H1 (cell line): Measurements from ENCODE around the gene HSD17B3. TPM values are rescaled to one million over a fixed set of nuclear protein-coding genes. Genes with fewer than 3 reads are reported as not detected.

Source experiments
- CTCF ChIA-PET: fragments of 300-600 bp; sonication (Branson Sonifier 250); formaldehyde crosslinking; loops from one replicate; lab custom pipeline; 2021; ENCODE audit not compliant: partially characterized antibody; lab: Charles Lee
- POLR2A ChIA-PET: fragments of 300-600 bp; sonication (Branson Sonifier 250); formaldehyde crosslinking; loops from one replicate; lab custom pipeline; 2021; ENCODE audit warnings: inconsistent platforms; ENCODE audit not compliant: partially characterized antibody; lab: Charles Lee
- DNase-seq, 2 experiments: peaks; one replicate each; pipeline versions ENCODE4 v3.0.0 to v3.0.0-alpha.2; 2010 to 2022; ENCODE audit warnings: low spot score in 2 of 2, low read depth in 1 of 2, mixed read lengths in 1 of 2
- FAIRE-seq: peaks from 2 replicates; lab custom pipeline; 2011; peaks lifted over from hg19 to GRCh38; lab: Jason Lieb, UNC
- H2AFZ ChIP-seq: 2 replicates; pipeline ENCODE4 v1.8.1; 2012; ENCODE audit warnings: low read length, inconsistent platforms
- H2AK5ac ChIP-seq: 2 replicates; pipeline ENCODE4 v1.6.1; 2013; ENCODE audit warnings: low read depth, low read length
- H2BK120ac ChIP-seq: replicated peaks from 2 replicates; pipeline ENCODE3; 2013; ENCODE audit warnings: low read depth, low read length, inconsistent platforms
- H2BK12ac ChIP-seq: 2 replicates; pipeline ENCODE4 v1.6.1; 2013; ENCODE audit warnings: low read depth, low read length
- H2BK15ac ChIP-seq: 2 replicates; pipeline ENCODE4 v1.6.1; 2013; ENCODE audit warnings: low read length
- H2BK20ac ChIP-seq: 2 replicates; pipeline ENCODE4 v1.6.1; 2013; ENCODE audit warnings: low read length
- H2BK5ac ChIP-seq: 2 replicates; pipeline ENCODE4 v1.6.1; 2013; ENCODE audit warnings: low read depth, low read length
- H3K14ac ChIP-seq: 2 replicates; pipeline ENCODE4 v1.6.1; 2013; ENCODE audit warnings: inconsistent platforms; ENCODE audit not compliant: insufficient read length
- H3K18ac ChIP-seq: 2 replicates; pipeline ENCODE4 v1.6.1; 2013; ENCODE audit warnings: low read length; ENCODE audit errors: extremely low read depth
- H3K23ac ChIP-seq: 2 replicates; pipeline ENCODE4 v1.6.1; 2013; ENCODE audit warnings: inconsistent platforms; ENCODE audit not compliant: insufficient read length
- H3K23me2 ChIP-seq: 2 replicates; pipeline ENCODE4 v1.6.1; 2013; ENCODE audit warnings: low read depth, low read length
- H3K27ac ChIP-seq: 2 replicates; pipeline ENCODE4 v1.6.1; 2011; ENCODE audit warnings: low read depth, low read length, inconsistent platforms
- H3K27me3 ChIP-seq, 4 experiments: replicated peaks in 1 of 4; 1 replicate in 1 of 4; 2 replicates in 3 of 4; pipeline versions ENCODE4 v1.6.1 to v1.8.1; 2011 to 2013; ENCODE audit warnings: low read length in 3 of 4, mild to moderate bottlenecking in 3 of 4, inconsistent platforms in 2 of 4, mixed read lengths in 2 of 4, moderate library complexity in 1 of 4; ENCODE audit not compliant: control insufficient read depth in 3 of 4, insufficient read depth in 3 of 4; ENCODE audit errors: extremely low read depth in 1 of 4
- H3K36me3 ChIP-seq, 4 experiments: 2 replicates each; pipeline versions ENCODE4 v1.6.1 to v1.8.1; 2011 to 2013; ENCODE audit warnings: mild to moderate bottlenecking in 4 of 4, low read length in 3 of 4, moderate library complexity in 2 of 4, control low read depth in 1 of 4, inconsistent platforms in 1 of 4; ENCODE audit not compliant: insufficient read depth in 4 of 4, control insufficient read depth in 2 of 4
- H3K4ac ChIP-seq: replicated peaks from 2 replicates; pipeline ENCODE3; 2013; ENCODE audit warnings: low read length, low read depth, mixed read lengths, inconsistent platforms; ENCODE audit not compliant: insufficient read length
- H3K4me1 ChIP-seq, 4 experiments: replicated peaks in 1 of 4; 1 replicate in 1 of 4; 2 replicates in 3 of 4; pipeline versions ENCODE4 v1.6.1 to v1.8.1; 2011 to 2013; ENCODE audit warnings: low read length in 3 of 4, inconsistent platforms in 2 of 4, mixed read lengths in 1 of 4; ENCODE audit not compliant: insufficient read depth in 4 of 4, control insufficient read depth in 3 of 4
- H3K4me2 ChIP-seq, 2 experiments: 2 replicates each; pipeline versions ENCODE4 v1.6.1 to v1.8.1; 2011 to 2013; ENCODE audit warnings: low read depth in 2 of 2, low read length in 2 of 2, control low read depth in 1 of 2, inconsistent platforms in 1 of 2, mild to moderate bottlenecking in 1 of 2; ENCODE audit not compliant: insufficient read depth in 1 of 2
- H3K4me3 ChIP-seq, 4 experiments: fragments of 200-600, 300-600 bp in 1 of 4; sonication (generic), shearing (Covaris generic), sonication (Bioruptor Twin) in 1 of 4; 2 replicates each; pipeline versions ENCODE4 v1.5.1 to v1.8.1; 2011 to 2016; ENCODE audit warnings: low read length in 4 of 4, low read depth in 3 of 4, control low read depth in 2 of 4, inconsistent platforms in 2 of 4, mild to moderate bottlenecking in 2 of 4, mixed read lengths in 1 of 4, moderate library complexity in 1 of 4; ENCODE audit not compliant: insufficient read depth in 2 of 4; ENCODE audit errors: extremely low read depth in 1 of 4
- H3K56ac ChIP-seq: replicated peaks from 2 replicates; pipeline ENCODE3; 2013; ENCODE audit warnings: low read depth, mild to moderate bottlenecking, mixed read lengths, low read length, inconsistent platforms; ENCODE audit not compliant: insufficient read length
- H3K79me1 ChIP-seq: 2 replicates; pipeline ENCODE4 v1.6.1; 2013; ENCODE audit warnings: low read depth, low read length, control low read depth
- H3K79me2 ChIP-seq, 2 experiments: 2 replicates each; pipeline versions ENCODE4 v1.6.1 to v1.8.1; 2012 to 2013; ENCODE audit warnings: low read length in 2 of 2, mild to moderate bottlenecking in 2 of 2, inconsistent platforms in 1 of 2; ENCODE audit not compliant: insufficient read depth in 2 of 2, control insufficient read depth in 1 of 2
- H3K9ac ChIP-seq, 4 experiments: replicated peaks in 1 of 4; 1 replicate in 1 of 4; 2 replicates in 3 of 4; pipeline versions ENCODE4 v1.6.1 to v1.8.1; 2011 to 2013; ENCODE audit warnings: low read depth in 3 of 4, low read length in 3 of 4, control low read depth in 2 of 4, mild to moderate bottlenecking in 2 of 4, moderate library complexity in 2 of 4, inconsistent platforms in 1 of 4; ENCODE audit errors: extremely low read depth in 1 of 4
- H3K9me3 ChIP-seq, 2 experiments: 2 replicates each; pipeline versions ENCODE4 v1.6.1 to v1.8.1; 2012 to 2013; ENCODE audit warnings: mild to moderate bottlenecking in 2 of 2, moderate library complexity in 2 of 2, control low read depth in 1 of 2, inconsistent platforms in 1 of 2, low read depth in 1 of 2, low read length in 1 of 2, mixed read lengths in 1 of 2; ENCODE audit not compliant: insufficient read depth in 2 of 2
- H4K20me1 ChIP-seq, 2 experiments: replicated peaks in 1 of 2; 2 replicates each; pipeline versions ENCODE3 to v1.8.1; 2011 to 2013; ENCODE audit warnings: inconsistent platforms in 2 of 2, low read length in 2 of 2, mild to moderate bottlenecking in 1 of 2; ENCODE audit not compliant: insufficient read depth in 2 of 2, control insufficient read depth in 1 of 2
- H4K5ac ChIP-seq: 2 replicates; pipeline ENCODE4 v1.6.1; 2013; ENCODE audit warnings: low read length, low read depth, mixed read lengths, inconsistent platforms; ENCODE audit not compliant: insufficient read length
- H4K8ac ChIP-seq: 2 replicates; pipeline ENCODE4 v1.8.0; 2013; ENCODE audit warnings: mild to moderate bottlenecking, moderate library complexity, low read length, inconsistent platforms; ENCODE audit not compliant: insufficient read depth; ENCODE audit errors: extremely low read depth
- H4K91ac ChIP-seq: replicated peaks from 2 replicates; pipeline ENCODE3; 2013; ENCODE audit warnings: low read length, mixed read lengths, inconsistent platforms; ENCODE audit not compliant: insufficient read length
- ASH2L ChIP-seq: fragments of 200-600, 300-600 bp; sonication (generic); IDR thresholded peaks from one replicate; pipeline ENCODE4 v1.7.1; 2017; ENCODE audit warnings: low read length
- CBX5 ChIP-seq: fragments of 300-800, 300-1000 bp; sonication (generic); IDR thresholded peaks from 2 replicates; pipeline ENCODE4 v1.7.1; 2016; ENCODE audit warnings: antibody characterized with exemption, low read length, low read depth
- CHD2 ChIP-seq: IDR thresholded peaks from 2 replicates; pipeline ENCODE4 v1.6.1; 2012; ENCODE audit warnings: low read length, improper control_type of control experiment
- JUN ChIP-seq: IDR thresholded peaks from 2 replicates; pipeline ENCODE4 v1.6.1; 2011; ENCODE audit warnings: low read depth, mild to moderate bottlenecking, improper control_type of control experiment, low read length
- MAFK ChIP-seq: IDR thresholded peaks from 2 replicates; pipeline ENCODE4 v1.6.1; 2012; ENCODE audit warnings: low read depth, mild to moderate bottlenecking, improper control_type of control experiment, low read length
- RNF2 ChIP-seq: fragments of 200-900, 300-1000 bp; sonication (generic); IDR thresholded peaks from 2 replicates; pipeline ENCODE4 v1.7.1; 2016; ENCODE audit warnings: borderline replicate concordance, low read depth, mild to moderate bottlenecking, antibody characterized with exemption, low read length; ENCODE audit not compliant: poor library complexity, severe bottlenecking; ENCODE audit errors: missing control alignments
- SAP30 ChIP-seq: fragments of 300-600 bp; sonication (generic); IDR thresholded peaks from 2 replicates; pipeline ENCODE4 v1.7.1; 2012; ENCODE audit warnings: low read length, moderate library complexity, mild to moderate bottlenecking, inconsistent platforms; ENCODE audit not compliant: insufficient read depth, insufficient replicate concordance
- SRF ChIP-seq: IDR thresholded peaks from 2 replicates; pipeline ENCODE4 v1.6.1; 2011; ENCODE audit warnings: mild to moderate bottlenecking, low read depth, low read length, moderate library complexity
- WGBS, 2 experiments: shearing (Covaris generic) in 1 of 2; methylation state at CpG; one replicate each; pipeline versions ENCODE4 v1.1.6 to v1.1.7; 2013 to 2015; ENCODE audit warnings: low lambda C conversion rate in 2 of 2, mixed read lengths in 2 of 2, inconsistent platforms in 1 of 2, low coverage in 1 of 2, missing lambda C conversion rate in 1 of 2; ENCODE audit not compliant: insufficient replicate concordance in 2 of 2, insufficient coverage in 1 of 2, insufficient read length in 1 of 2; ENCODE audit errors: extremely low coverage in 1 of 2, missing lambda C conversion rate in 1 of 2; 5-methylcytosine and 5-hydroxymethylcytosine counted together
- polyA plus RNA-seq, 7 experiments: library from polyadenylated mRNA; depleted of rRNA in 3 of 7; stranded (reverse) in 5 of 7; unstranded in 2 of 7; fragments of >200 nt in 5 of 7; fragments of 200-250 nt in 2 of 7; gene quantifications; 1 replicate in 5 of 7; 2 replicates in 1 of 7; 4 replicates in 1 of 7; pipeline versions ENCODE4 v1.2.1 to v1.2.3, GENCODE V29; 2011 to 2013; ENCODE audit warnings: missing spikeins in 2 of 7, mixed read lengths in 2 of 7
- total RNA-seq: library from RNA; stranded (reverse); fragmentation: NEBNext Ultra II Directional; extraction: Animal tissue kit (Norgen Biotek cat#: 25700); gene quantifications from 2 replicates; pipeline ENCODE4 v1.2.1, GENCODE V29; 2021

HSD17B3 gene
- total and polyA plus RNA-seq, 2 of the 8 experiments (the other 6 are each of a cell fraction or from before 2014, with no cell fraction given): not detected

- no peak for DNase-seq
Measured at GRCh38 chr9:96203867-96204501, 98.0 kb downstream of the HSD17B3 start.

More at GRCh38 chr9:96203867-96204501, 98.0 kb downstream of the HSD17B3 start:
- Histone ChIP-seq H2BK12ac (no peak overlapping the region), H3K27me3 (peaks cover 0 to 6% (median under 1%) of the 10 kb centered on the region in 4 experiments; a peak in 2 of 7 replicates), H3K9ac (no peak overlapping the region), H3K36me3 (no peaks in the 10 kb centered on the region), H2BK15ac (no peak overlapping the region), H3K79me2 (no peaks in the 10 kb centered on the region), H4K8ac (no peak overlapping the region), H2AFZ (no peak overlapping the region), H3K56ac (no peak overlapping the region), H3K23me2 (no peaks in the 10 kb centered on the region; the same call in 1 of the 2 replicates), H3K27ac (no peak overlapping the region), H3K79me1 (no peaks in the 10 kb centered on the region), H4K20me1 (no peaks in the 10 kb centered on the region), H2AK5ac (no peak overlapping the region), H3K23ac (no peak overlapping the region), H3K14ac (no peak overlapping the region), H2BK120ac (no peak overlapping the region), H4K91ac (no peak overlapping the region), H2BK20ac (no peak overlapping the region), H3K9me3 (no peaks in the 10 kb centered on the region; a peak in 1 of 4 replicates), H3K18ac (no peak overlapping the region), H4K5ac (no peak overlapping the region), H3K4me1 (peaks cover 2 to 10% (median 2%) of the 10 kb centered on the region in 4 experiments; a peak in 5 of 7 replicates), H3K4ac (no peak overlapping the region), H3K4me2 (no peak overlapping the region), H3K4me3 (no peak overlapping the region)
- ChIA-PET POLR2A (interaction anchor here (1.5 kb wide), 1 partner anchor 10 kb away, joined by 3 read pairs; no protein-coding TSS in a partner anchor), CTCF (interaction anchor here (0.9 to 3.5 kb wide), 4 partner anchors 9 to 164 kb away, joined by 3 to 13 read pairs (median 4); no protein-coding TSS in a partner anchor)
- WGBS, 2 experiments: 85% methylated on average over 18 of the region's 18 CpGs; no CpG with 5 or more reads in 1 of the 2 experiments
- FAIRE-seq: no peak
- TF ChIP-seq SRF: no peak
- TF ChIP-seq CHD2: no peak
- TF ChIP-seq ASH2L: no peak
- no peak for TF ChIP-seq RNF2
- no peak for TF ChIP-seq SAP30
- no peak for TF ChIP-seq MAFK
- no peak for TF ChIP-seq CBX5
- no peak for TF ChIP-seq JUN
- TF ChIP-seq, all 59 proteins: peak for 0
- no peak overlapping the region for H2BK5ac ChIP-seq
